GM12872 (cell line): Measurements from ENCODE around the gene PMPCA.

Experiments used
- CTCF ChIP-seq: IDR thresholded peaks from 3 replicates; pipeline ENCODE4 v1.5.1; 2011; ENCODE audit warnings: low read depth, mild to moderate bottlenecking, low read length, moderate library complexity; ENCODE audit not compliant: insufficient read depth

The PMPCA gene

GRCh38 chr9:136403538-136403914, 6.9 kb upstream of the PMPCA start:
- no peak for TF ChIP-seq CTCF

GRCh38 chr9:136403915-136404800, 6.3 kb upstream of the PMPCA start:
- TF ChIP-seq CTCF: no peak

GRCh38 chr9:136404801-136405136, 5.7 kb upstream of the PMPCA start:
- no peak for TF ChIP-seq CTCF

GRCh38 chr9:136405481-136405880, 5.0 kb upstream of the PMPCA start:
- TF ChIP-seq CTCF: no peak

- TF ChIP-seq CTCF: no peak
Measured at GRCh38 chr9:136407911-136408310, 2.5 kb upstream of the PMPCA start.

- no peak for TF ChIP-seq CTCF
Measured at GRCh38 chr9:136409557-136410455, 652 bp upstream of the PMPCA start.

- TF ChIP-seq CTCF: no peak
Measured at GRCh38 chr9:136411378-136411777, 920 bp downstream of the PMPCA start.
